Measurements from ENCODE around the gene CDC42BPB. TPM values are rescaled to one million over a fixed set of nuclear protein-coding genes. Genes with fewer than 3 reads are reported as not detected.

The CDC42BPB gene
- total RNA-seq, 1 experiment from 2014 or later = 103 TPM

DNA sequence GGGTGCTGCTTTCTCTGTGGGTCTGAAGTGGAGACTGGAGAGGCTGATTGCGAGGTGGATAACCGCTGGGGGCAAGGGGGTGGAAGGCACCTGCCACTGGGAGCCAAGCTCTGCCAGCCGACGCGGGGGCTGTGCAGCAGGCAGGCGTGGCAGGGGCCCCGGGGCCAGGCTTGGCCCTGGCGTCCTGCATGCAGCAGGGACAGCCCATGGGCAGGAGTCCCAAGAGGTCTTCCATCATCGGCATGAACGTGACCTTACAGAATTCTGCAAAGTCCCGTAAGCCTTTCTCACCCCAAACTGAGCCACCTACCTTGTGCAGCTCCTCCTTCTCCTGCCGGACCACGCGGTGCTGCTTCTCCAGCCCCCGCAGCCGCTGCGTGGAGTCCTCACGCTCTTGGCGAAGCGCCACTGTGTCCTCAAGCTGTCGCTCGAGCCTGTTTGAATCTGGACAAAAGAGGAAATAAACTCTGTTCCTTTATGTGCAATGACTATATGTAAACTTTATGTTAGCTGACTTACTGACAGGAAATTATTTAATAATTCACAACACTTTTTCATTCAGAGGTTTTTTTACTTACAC is 83.6 kb downstream of the CDC42BPB start:
- H3K36me3 Mint-ChIP-seq (ENCODE audit: insufficient read depth in 1 of 3, low read depth in 3 of 3) = peaks cover 37 to 89% (median 64%) of the 10 kb centered on the region in 3 experiments; a peak in 6 of 7 replicates

More for the DNA sequence above, 83.6 kb downstream of the CDC42BPB start:
- H2BK15ac ChIP-seq (ENCODE audit: low read depth, low read length) = no peak overlapping the region
- no peak overlapping the region for H2AFZ ChIP-seq (ENCODE audit: low read length)
- no peak overlapping the region for H2BK120ac ChIP-seq (ENCODE audit: low read depth, low read length, poor library complexity, severe bottlenecking)
- no peaks in the 10 kb centered on the region for H3K27me3 ChIP-seq (ENCODE audit: insufficient read depth, low read length)
- no peak overlapping the region for H2BK12ac ChIP-seq (ENCODE audit: insufficient read length, low read depth, low read length)
- no peak overlapping the region for H3K14ac ChIP-seq (ENCODE audit: insufficient read depth, low read length)
- no peaks in the 10 kb centered on the region for H3K9me3 ChIP-seq (ENCODE audit: control insufficient read depth, low read depth, low read length)
- no peak overlapping the region for H2BK5ac ChIP-seq (ENCODE audit: insufficient read length, low read length)
- no peaks in the 10 kb centered on the region for H3K9me3 Mint-ChIP-seq
- H4K5ac ChIP-seq (ENCODE audit: insufficient read length, low read depth, low read length) = no peak overlapping the region
- TF ChIP-seq, protein P1, sequence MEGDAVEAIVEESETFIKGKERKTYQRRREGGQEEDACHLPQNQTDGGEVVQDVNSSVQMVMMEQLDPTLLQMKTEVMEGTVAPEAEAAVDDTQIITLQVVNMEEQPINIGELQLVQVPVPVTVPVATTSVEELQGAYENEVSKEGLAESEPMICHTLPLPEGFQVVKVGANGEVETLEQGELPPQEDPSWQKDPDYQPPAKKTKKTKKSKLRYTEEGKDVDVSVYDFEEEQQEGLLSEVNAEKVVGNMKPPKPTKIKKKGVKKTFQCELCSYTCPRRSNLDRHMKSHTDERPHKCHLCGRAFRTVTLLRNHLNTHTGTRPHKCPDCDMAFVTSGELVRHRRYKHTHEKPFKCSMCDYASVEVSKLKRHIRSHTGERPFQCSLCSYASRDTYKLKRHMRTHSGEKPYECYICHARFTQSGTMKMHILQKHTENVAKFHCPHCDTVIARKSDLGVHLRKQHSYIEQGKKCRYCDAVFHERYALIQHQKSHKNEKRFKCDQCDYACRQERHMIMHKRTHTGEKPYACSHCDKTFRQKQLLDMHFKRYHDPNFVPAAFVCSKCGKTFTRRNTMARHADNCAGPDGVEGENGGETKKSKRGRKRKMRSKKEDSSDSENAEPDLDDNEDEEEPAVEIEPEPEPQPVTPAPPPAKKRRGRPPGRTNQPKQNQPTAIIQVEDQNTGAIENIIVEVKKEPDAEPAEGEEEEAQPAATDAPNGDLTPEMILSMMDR (conservative IDR thresholded peaks at IDR 0.05) = no peak
- peaks cover 2% of the 10 kb centered on the region for H4K20me1 ChIP-seq (ENCODE audit: control insufficient read depth, insufficient read depth, insufficient read length)
- no peak overlapping the region for H4K8ac ChIP-seq (replicated peaks; ENCODE audit: insufficient read length, low read depth, low read length)
- no peak overlapping the region for H3K4ac ChIP-seq (ENCODE audit: low read depth, low read length)
- no peak overlapping the region for H3K23ac ChIP-seq (ENCODE audit: insufficient read length, low read depth, low read length)
- no peak overlapping the region for H3K4me2 ChIP-seq (ENCODE audit: insufficient read depth, insufficient read length, low read length)
- H3K4me1 Mint-ChIP-seq = no peaks in the 10 kb centered on the region
- no peak for DNase-seq
- H3K4me3 Mint-ChIP-seq = no peak overlapping the region
- no peak overlapping the region for H2BK20ac ChIP-seq (ENCODE audit: low read depth, low read length, poor library complexity, severe bottlenecking)
- H3K27ac Mint-ChIP-seq = no peak overlapping the region
- H3K18ac ChIP-seq (ENCODE audit: insufficient read length, low read depth, low read length) = no peak overlapping the region
- no peak overlapping the region for H2AK5ac ChIP-seq (ENCODE audit: insufficient read length, low read length)
- H3K79me1 ChIP-seq (ENCODE audit: insufficient read depth, low read depth, low read length, poor library complexity, severe bottlenecking) = no peaks in the 10 kb centered on the region
- H3K56ac ChIP-seq (ENCODE audit: insufficient read length, low read depth, low read length) = no peak overlapping the region
- no peaks in the 10 kb centered on the region for H3K4me1 ChIP-seq (ENCODE audit: insufficient read depth, low read length)
- H3K9ac ChIP-seq (ENCODE audit: extremely low read depth, insufficient read length, low read length) = no peak overlapping the region
- no peak overlapping the region for H3T11ph ChIP-seq (ENCODE audit: low read length)
- no peak overlapping the region for H4K91ac ChIP-seq (ENCODE audit: insufficient read length, low read depth, low read length)
- WGBS (ENCODE audit: extremely low coverage, insufficient read length, low lambda C conversion rate) = no CpG with 5 or more reads among the region's 22 CpGs
- no peaks in the 10 kb centered on the region for H3K23me2 ChIP-seq (ENCODE audit: insufficient read length, low read depth, low read length, poor library complexity, severe bottlenecking)
- H3K27ac ChIP-seq (ENCODE audit: insufficient read length, low read depth, low read length) = no peak overlapping the region
- no peaks in the 10 kb centered on the region for H3K79me2 ChIP-seq (ENCODE audit: insufficient read depth, low read length)
- H3K27me3 Mint-ChIP-seq (ENCODE audit: low read depth) = no peaks in the 10 kb centered on the region

All from H9 (cell line).